IMR-90 (cell line): ENCODE measurements around the gene DNMT3A. TPM values are rescaled to one million over a fixed set of nuclear protein-coding genes. Genes with fewer than 3 reads are reported as not detected.

Source experiments
- ATAC-seq: fragments of 200-7000 bp; cut with Tn5 transposase; 2 replicates; pipeline ENCODE4 v1.9.1; 2020; ENCODE audit warnings: low read depth, mild to moderate bottlenecking, moderate library complexity
- BruUV-seq: library from RNA; stranded (reverse); fragments of 400-500 nt; replicated peaks from 2 replicates; lab custom pipeline; 2021; lab: Mats Ljungman, UMichigan
- CTCF ChIA-PET: fragments of 300-600 bp; formaldehyde crosslinking; extraction: SDS; loops from one replicate; lab custom pipeline; 2021; ENCODE audit warnings: antibody characterized with exemption; lab: Yijun Ruan, JAX
- POLR2A ChIA-PET: fragments of 300-600 bp; sonication (Branson Sonifier 250); formaldehyde crosslinking; loops from one replicate; lab custom pipeline; 2022; ENCODE audit warnings: antibody characterized with exemption; ENCODE audit not compliant: unreplicated experiment; lab: Charles Lee
- DNase-seq: peaks from one replicate; pipeline ENCODE4 v3.0.0; 2013
- H2AFZ ChIP-seq: replicated peaks from 2 replicates; pipeline ENCODE3; 2013; ENCODE audit warnings: low read length, mild to moderate bottlenecking; ENCODE audit not compliant: poor library complexity
- H2AK5ac ChIP-seq: 2 replicates; pipeline ENCODE4 v1.6.1; 2013; ENCODE audit warnings: low read depth, low read length, inconsistent platforms
- H2AK9ac ChIP-seq: replicated peaks from 2 replicates; pipeline ENCODE3; 2013; ENCODE audit warnings: mild to moderate bottlenecking, low read depth, low read length, moderate library complexity; ENCODE audit not compliant: poor library complexity
- H2BK120ac ChIP-seq: 2 replicates; pipeline ENCODE4 v1.6.1; 2013; ENCODE audit warnings: low read depth, low read length, inconsistent platforms
- H2BK15ac ChIP-seq: 3 replicates; pipeline ENCODE4 v1.6.1; 2013; ENCODE audit warnings: low read depth, low read length, inconsistent platforms
- H2BK20ac ChIP-seq: 2 replicates; pipeline ENCODE4 v1.6.1; 2013; ENCODE audit warnings: low read depth, mild to moderate bottlenecking, inconsistent platforms, low read length, moderate library complexity
- H2BK5ac ChIP-seq: 2 replicates; pipeline ENCODE4 v1.6.1; 2013; ENCODE audit warnings: mild to moderate bottlenecking, low read depth, low read length, inconsistent platforms; ENCODE audit not compliant: poor library complexity, severe bottlenecking
- H3K14ac ChIP-seq: replicated peaks from 2 replicates; pipeline ENCODE4 v1.6.1; 2013; ENCODE audit warnings: low read depth, low read length, inconsistent platforms
- H3K18ac ChIP-seq: 2 replicates; pipeline ENCODE4 v1.6.1; 2013; ENCODE audit warnings: low read depth, low read length, control low read depth
- H3K23ac ChIP-seq: 2 replicates; pipeline ENCODE4 v1.6.1; 2013; ENCODE audit warnings: low read depth, low read length, inconsistent platforms
- H3K27ac ChIP-seq: 2 replicates; pipeline ENCODE4 v1.5.1; 2013; ENCODE audit warnings: mild to moderate bottlenecking, control low read depth, low read length; ENCODE audit not compliant: insufficient read depth
- H3K27me3 ChIP-seq: 2 replicates; pipeline ENCODE4 v1.6.1; 2013; ENCODE audit warnings: low read length; ENCODE audit not compliant: control insufficient read depth, insufficient read depth
- H3K36me3 ChIP-seq: 2 replicates; pipeline ENCODE4 v1.6.1; 2013; ENCODE audit warnings: low read length, mixed read lengths; ENCODE audit not compliant: control insufficient read depth, insufficient read depth
- H3K4ac ChIP-seq: 2 replicates; pipeline ENCODE4 v1.6.1; 2013; ENCODE audit warnings: low read depth, low read length, inconsistent platforms
- H3K4me1 ChIP-seq: 2 replicates; pipeline ENCODE4 v1.6.1; 2013; ENCODE audit warnings: low read length, mixed read lengths; ENCODE audit not compliant: control insufficient read depth, insufficient read depth
- H3K4me2 ChIP-seq: 2 replicates; pipeline ENCODE4 v1.6.1; 2013; ENCODE audit warnings: low read depth, mild to moderate bottlenecking, control low read depth, low read length, moderate library complexity
- H3K4me3 ChIP-seq: 2 replicates; pipeline ENCODE4 v1.5.1; 2013; ENCODE audit warnings: low read depth, mild to moderate bottlenecking, control low read depth, low read length, moderate library complexity; ENCODE audit not compliant: insufficient read depth
- H3K56ac ChIP-seq: 2 replicates; pipeline ENCODE4 v1.6.1; 2013; ENCODE audit warnings: low read length, inconsistent platforms; ENCODE audit not compliant: insufficient read depth; ENCODE audit errors: extremely low read depth
- H3K79me1 ChIP-seq, 2 experiments: 2 replicates each; pipeline ENCODE4 v1.6.1; 2013; ENCODE audit warnings: low read length in 2 of 2, inconsistent platforms in 1 of 2, low read depth in 1 of 2
- H3K9ac ChIP-seq: 2 replicates; pipeline ENCODE4 v1.6.1; 2013; ENCODE audit warnings: low read depth, low read length, control low read depth
- H3K9me1 ChIP-seq: 2 replicates; pipeline ENCODE4 v1.6.1; 2013; ENCODE audit warnings: low read length, inconsistent platforms; ENCODE audit not compliant: insufficient read depth
- H3K9me3 ChIP-seq: 2 replicates; pipeline ENCODE4 v1.6.1; 2013; ENCODE audit warnings: low read length; ENCODE audit not compliant: control insufficient read depth, insufficient read depth
- H4K20me1 ChIP-seq: 2 replicates; pipeline ENCODE4 v1.6.1; 2013; ENCODE audit warnings: low read length, inconsistent platforms; ENCODE audit not compliant: insufficient read depth
- H4K5ac ChIP-seq: 2 replicates; pipeline ENCODE4 v1.6.1; 2013; ENCODE audit warnings: mild to moderate bottlenecking, low read depth, low read length, control low read depth
- H4K8ac ChIP-seq, 2 experiments: 2 replicates each; pipeline ENCODE4 v1.6.1; 2013; ENCODE audit warnings: low read depth in 2 of 2, low read length in 2 of 2, control low read depth in 1 of 2, inconsistent platforms in 1 of 2
- H4K91ac ChIP-seq: 2 replicates; pipeline ENCODE4 v1.6.1; 2013; ENCODE audit warnings: low read depth, low read length, inconsistent platforms; ENCODE audit not compliant: insufficient read depth
- CEBPB ChIP-seq: IDR thresholded peaks from 2 replicates; pipeline ENCODE4 v1.6.1; 2012; ENCODE audit warnings: low read depth, low read length, improper control_type of control experiment
- CHD1 ChIP-seq: IDR thresholded peaks from 2 replicates; pipeline ENCODE4 v1.6.1; 2012; ENCODE audit warnings: low read depth, low read length, improper control_type of control experiment
- CTCF ChIP-seq: conservative IDR thresholded peaks from 2 replicates; pipeline ENCODE4 v1.5.1; 2012; ENCODE audit warnings: mild to moderate bottlenecking, low read depth, low read length, improper control_type of control experiment
- ELK1 ChIP-seq: fragments of 150-350 bp; IDR thresholded peaks from 2 replicates; pipeline ENCODE4 v1.6.1; 2016; ENCODE audit warnings: low read depth, mild to moderate bottlenecking, low read length, moderate library complexity, borderline replicate concordance
- MAFK ChIP-seq: IDR thresholded peaks from 2 replicates; pipeline ENCODE4 v1.6.1; 2012; ENCODE audit warnings: low read depth, low read length, improper control_type of control experiment
- MAZ ChIP-seq: IDR thresholded peaks from 2 replicates; pipeline ENCODE4 v1.6.1; 2012; ENCODE audit warnings: low read depth, mild to moderate bottlenecking, low read length, improper control_type of control experiment, moderate library complexity, borderline replicate concordance
- MXI1 ChIP-seq: IDR thresholded peaks from 2 replicates; pipeline ENCODE4 v1.6.1; 2012; ENCODE audit warnings: low read depth, mild to moderate bottlenecking, low read length, moderate library complexity, borderline replicate concordance
- NFE2L2 ChIP-seq: fragments of 150-350 bp; IDR thresholded peaks from 2 replicates; pipeline ENCODE4 v1.6.1; 2016; ENCODE audit warnings: low read depth, mild to moderate bottlenecking, low read length
- POLR2A ChIP-seq: IDR thresholded peaks from 2 replicates; pipeline ENCODE4 v1.6.1; 2012; ENCODE audit warnings: mild to moderate bottlenecking, low read depth, low read length
- RAD21 ChIP-seq: IDR thresholded peaks from 2 replicates; pipeline ENCODE4 v1.6.1; 2012; ENCODE audit warnings: low read length, improper control_type of control experiment
- RCOR1 ChIP-seq: IDR thresholded peaks from 2 replicates; pipeline ENCODE4 v1.6.1; 2012; ENCODE audit warnings: mild to moderate bottlenecking, low read length, improper control_type of control experiment; ENCODE audit not compliant: insufficient replicate concordance
- RFX5 ChIP-seq: IDR thresholded peaks from 2 replicates; pipeline ENCODE4 v1.8.0; 2012; ENCODE audit warnings: low read depth, mild to moderate bottlenecking, low read length, moderate library complexity
- SMC3 ChIP-seq: fragments of 150-350 bp; IDR thresholded peaks from 2 replicates; pipeline ENCODE4 v1.6.1; 2016; ENCODE audit warnings: low read depth, mild to moderate bottlenecking, antibody characterized with exemption, low read length, moderate library complexity
- USF2 ChIP-seq: fragments of 150-350 bp; IDR thresholded peaks from 2 replicates; pipeline ENCODE4 v1.6.1; 2017; ENCODE audit warnings: mild to moderate bottlenecking, antibody characterized with exemption, low read length, low read depth
- WGBS, 2 experiments: methylation state at CpG; one replicate each; pipeline versions ENCODE4 v1.1.5 to v1.1.7; 2013; ENCODE audit warnings: missing lambda C conversion rate in 2 of 2; ENCODE audit not compliant: insufficient read length in 1 of 2; ENCODE audit errors: extremely low coverage in 2 of 2; 5-methylcytosine and 5-hydroxymethylcytosine counted together
- dilution Hi-C: fragments of 300-500 bp; cut with HindIII; formaldehyde crosslinking; loops from one replicate; pipeline ENCODE4 v1.14.3; 2018; ENCODE audit warnings: low sequenced_read_pairs; ENCODE audit not compliant: unreplicated experiment
- in situ Hi-C: fragments of 300-500 bp; cut with MboI; formaldehyde crosslinking; loops from 3 replicates; pipeline ENCODE4 v1.14.3; 2019; ENCODE audit warnings: low sequenced_read_pairs, inconsistent platforms, mixed read lengths
- intact Hi-C: fragments of 100-400 bp; cut with micrococcal nuclease; formaldehyde crosslinking; loops from 2 replicates; pipeline ENCODE4 v1.10.0; 2022
- polyA plus RNA-seq, 3 experiments: library from polyadenylated mRNA; depleted of rRNA; stranded (reverse); fragments of >200 nt; gene quantifications; 2 replicates each; pipeline ENCODE4 v1.2.3, GENCODE V29; 2012; ENCODE audit warnings: low replicate concordance in 1 of 3
- total RNA-seq: library from RNA; depleted of rRNA; stranded (reverse); fragments of >200 nt; gene quantifications from 2 replicates; pipeline ENCODE4 v1.2.3, GENCODE V29; 2012

The DNMT3A gene
- total and polyA plus RNA-seq, 2 of the 4 experiments (the other 2 are of a cell fraction), result 4.4 to 9.7 TPM

- no peak for DNase-seq
- intact Hi-C loops (no loop called here), in situ Hi-C loops (no loop called here), dilution Hi-C loops (no loop called here)
- H3K4me2 ChIP-seq, result no peak overlapping the region
- POLR2A ChIA-PET, result interaction anchor here (0.6 kb wide), 1 partner anchor 29 kb away, joined by 3 read pairs; no protein-coding TSS in a partner anchor
- peaks cover 19% of the 10 kb centered on the region; the same call in 1 of the 2 replicates for H3K36me3 ChIP-seq
- no peak overlapping the region for H3K23ac ChIP-seq
- no peaks in the 10 kb centered on the region for H3K79me1 ChIP-seq
- no peak overlapping the region for H2AFZ ChIP-seq
- WGBS, 2 experiments, result no CpG with 5 or more reads among the region's 1 CpG
- peaks cover under 1% of the 10 kb centered on the region; the same call in 1 of the 2 replicates for H3K4me1 ChIP-seq
- peaks cover 5% of the 10 kb centered on the region; the same call in 1 of the 2 replicates for H3K9me1 ChIP-seq
- no peak overlapping the region for H4K8ac ChIP-seq
- no peak overlapping the region for H3K56ac ChIP-seq
- H3K27me3 ChIP-seq, result no peaks in the 10 kb centered on the region
- H4K91ac ChIP-seq, result no peak overlapping the region
- no peak overlapping the region for H3K4me3 ChIP-seq
- H2BK120ac ChIP-seq, result no peak overlapping the region
- no peaks in the 10 kb centered on the region for H3K9me3 ChIP-seq
- no peak overlapping the region for H3K27ac ChIP-seq
- H4K20me1 ChIP-seq, result no peaks in the 10 kb centered on the region
- no peak overlapping the region for H3K9ac ChIP-seq
- no peak overlapping the region for H4K5ac ChIP-seq
- H2BK20ac ChIP-seq, result no peak overlapping the region
- H3K14ac ChIP-seq, result no peak overlapping the region
- H2AK5ac ChIP-seq, result no peak overlapping the region
- ATAC-seq, result no peak
- BruUV-seq, result no TSS peak
- no peak overlapping the region for H2BK15ac ChIP-seq
- TF ChIP-seq CEBPB (no peak), ELK1 (no peak), MAZ (no peak), POLR2A (no peak), USF2 (no peak), SMC3 (no peak), CHD1 (no peak), MXI1 (no peak), RFX5 (no peak), MAFK (no peak), RAD21 (no peak), CTCF (no peak), RCOR1 (no peak), NFE2L2 (no peak)
- H2AK9ac ChIP-seq, result no peak overlapping the region
- no peak overlapping the region for H2BK5ac ChIP-seq
- no peak overlapping the region for H3K18ac ChIP-seq
- no peak overlapping the region for H3K4ac ChIP-seq
- CTCF ChIA-PET, result interaction anchor here (0.6 kb wide), 1 partner anchor 809 kb away, joined by 3 read pairs; no protein-coding TSS in a partner anchor
Observed at GRCh38 chr2:25262288-25262687, 79.4 kb downstream of the DNMT3A start.
